NCI-H2227 (cell line): ENCODE measurements around the gene MAP2K6.

Source experiments
- DNase-seq: peaks from one replicate; lab custom pipeline; 2025; ENCODE audit not compliant: unreplicated experiment; lab: John Stamatoyannopoulos, UW

Gene MAP2K6

GRCh38 chr17:69414408-69415274, at the start of gene MAP2K6:
Gene MAP2K6, plus strand, starts transcription at chr17:69414697. Its CDS starts 288 bp downstream, at chr17:69414985.
- peak; percentile 85 for DNase-seq

- no peak for DNase-seq
Measured at GRCh38 chr17:69367298-69367697, 47.2 kb upstream of the MAP2K6 start.

GRCh38 chr17:69373069-69373468, 41.4 kb upstream of the MAP2K6 start:
- no peak for DNase-seq

- DNase-seq, result no peak
Measured at GRCh38 chr17:69375229-69375628, 39.3 kb upstream of the MAP2K6 start.

GRCh38 chr17:69388822-69389442, 25.6 kb upstream of the MAP2K6 start:
- DNase-seq, result no peak

- DNase-seq, result no peak
Measured at GRCh38 chr17:69390795-69391501, 23.5 kb upstream of the MAP2K6 start.

GRCh38 chr17:69401251-69401650, 13.2 kb upstream of the MAP2K6 start:
- DNase-seq, result no peak

GRCh38 chr17:69402052-69402451, 12.4 kb upstream of the MAP2K6 start:
- no peak for DNase-seq

GRCh38 chr17:69404399-69404798, 10.1 kb upstream of the MAP2K6 start:
- DNase-seq, result no peak

- DNase-seq, result no peak
Measured at GRCh38 chr17:69405096-69405495, 9.4 kb upstream of the MAP2K6 start.

GRCh38 chr17:69406941-69407340, 7.6 kb upstream of the MAP2K6 start:
- no peak for DNase-seq

GRCh38 chr17:69407759-69408158, 6.7 kb upstream of the MAP2K6 start:
- DNase-seq, result no peak

GRCh38 chr17:69410671-69411070, 3.8 kb upstream of the MAP2K6 start:
- DNase-seq, result no peak

GRCh38 chr17:69411766-69412165, 2.7 kb upstream of the MAP2K6 start:
- DNase-seq, result no peak

GRCh38 chr17:69412251-69412671, 2.2 kb upstream of the MAP2K6 start:
- no peak for DNase-seq

GRCh38 chr17:69415431-69415830, 934 bp downstream of the MAP2K6 start:
- DNase-seq, result no peak

- DNase-seq, result no peak
Measured at GRCh38 chr17:69417545-69418483, 3.3 kb downstream of the MAP2K6 start.

GRCh38 chr17:69418535-69418934, 4.0 kb downstream of the MAP2K6 start:
- no peak for DNase-seq

GRCh38 chr17:69423450-69423849, 9.0 kb downstream of the MAP2K6 start:
- no peak for DNase-seq

- no peak for DNase-seq
Measured at GRCh38 chr17:69424287-69425041, 10.0 kb downstream of the MAP2K6 start.
